ENCODE data around the gene TMEM25.
A peak's percentile ranks its signal among the peaks of the same experiment; 100 is the strongest.

TMEM25 gene

DNA sequence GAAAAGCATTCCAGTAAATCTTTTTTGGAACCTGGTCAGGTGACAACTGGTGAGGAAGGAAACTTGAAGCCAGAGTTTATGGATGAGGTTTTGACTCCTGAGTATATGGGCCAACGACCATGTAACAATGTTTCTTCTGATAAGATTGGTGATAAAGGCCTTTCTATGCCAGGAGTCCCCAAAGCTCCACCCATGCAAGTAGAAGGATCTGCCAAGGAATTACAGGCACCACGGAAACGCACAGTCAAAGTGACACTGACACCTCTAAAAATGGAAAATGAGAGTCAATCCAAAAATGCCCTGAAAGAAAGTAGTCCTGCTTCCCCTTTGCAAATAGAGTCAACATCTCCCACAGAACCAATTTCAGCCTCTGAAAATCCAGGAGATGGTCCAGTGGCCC is 27.8 kb upstream of the TMEM25 start:
- no peak overlapping the region for H3K4me3 ChIP-seq (replicated peaks; ENCODE audit: low read depth, low read length)
- no peak for DNase-seq (ENCODE audit: low read depth)
- TF ChIP-seq, protein P1, sequence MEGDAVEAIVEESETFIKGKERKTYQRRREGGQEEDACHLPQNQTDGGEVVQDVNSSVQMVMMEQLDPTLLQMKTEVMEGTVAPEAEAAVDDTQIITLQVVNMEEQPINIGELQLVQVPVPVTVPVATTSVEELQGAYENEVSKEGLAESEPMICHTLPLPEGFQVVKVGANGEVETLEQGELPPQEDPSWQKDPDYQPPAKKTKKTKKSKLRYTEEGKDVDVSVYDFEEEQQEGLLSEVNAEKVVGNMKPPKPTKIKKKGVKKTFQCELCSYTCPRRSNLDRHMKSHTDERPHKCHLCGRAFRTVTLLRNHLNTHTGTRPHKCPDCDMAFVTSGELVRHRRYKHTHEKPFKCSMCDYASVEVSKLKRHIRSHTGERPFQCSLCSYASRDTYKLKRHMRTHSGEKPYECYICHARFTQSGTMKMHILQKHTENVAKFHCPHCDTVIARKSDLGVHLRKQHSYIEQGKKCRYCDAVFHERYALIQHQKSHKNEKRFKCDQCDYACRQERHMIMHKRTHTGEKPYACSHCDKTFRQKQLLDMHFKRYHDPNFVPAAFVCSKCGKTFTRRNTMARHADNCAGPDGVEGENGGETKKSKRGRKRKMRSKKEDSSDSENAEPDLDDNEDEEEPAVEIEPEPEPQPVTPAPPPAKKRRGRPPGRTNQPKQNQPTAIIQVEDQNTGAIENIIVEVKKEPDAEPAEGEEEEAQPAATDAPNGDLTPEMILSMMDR (IDR thresholded peaks at IDR 0.05; ENCODE audit: low read length, missing control alignments), result no peak

GRCh38 chr11:118511601-118512000 is 19.4 kb upstream of the TMEM25 start:
- TF ChIP-seq, protein P1 (IDR thresholded peaks at IDR 0.05; ENCODE audit: low read length, missing control alignments), result no peak
- no peak for DNase-seq (ENCODE audit: low read depth)
- H3K4me3 ChIP-seq (replicated peaks; ENCODE audit: low read depth, low read length), result no peak overlapping the region

DNA sequence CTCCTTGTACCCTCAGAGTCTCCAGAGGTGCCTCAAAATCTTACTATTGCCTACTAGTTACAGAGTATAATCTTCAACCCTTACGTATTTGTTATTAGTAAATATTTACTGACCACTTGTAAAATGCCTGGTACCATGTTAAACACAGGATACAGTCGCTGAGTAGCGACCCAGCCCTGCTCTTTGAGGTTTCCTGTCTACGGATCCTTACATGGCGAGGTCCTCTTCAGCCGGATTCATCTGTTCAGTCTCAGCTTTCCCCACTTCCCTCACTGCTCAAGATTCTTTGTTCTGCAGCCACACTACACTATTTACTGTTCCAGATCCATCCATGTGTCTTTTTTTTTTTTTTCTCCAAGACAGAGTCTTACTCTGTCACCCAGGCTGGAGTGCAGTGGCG is 16.9 kb upstream of the TMEM25 start:
- H3K4me3 ChIP-seq (replicated peaks; ENCODE audit: low read depth, low read length), result no peak overlapping the region
- DNase-seq (ENCODE audit: low read depth), result no peak
- TF ChIP-seq, protein P1 (IDR thresholded peaks at IDR 0.05; ENCODE audit: low read length, missing control alignments), result no peak

DNA sequence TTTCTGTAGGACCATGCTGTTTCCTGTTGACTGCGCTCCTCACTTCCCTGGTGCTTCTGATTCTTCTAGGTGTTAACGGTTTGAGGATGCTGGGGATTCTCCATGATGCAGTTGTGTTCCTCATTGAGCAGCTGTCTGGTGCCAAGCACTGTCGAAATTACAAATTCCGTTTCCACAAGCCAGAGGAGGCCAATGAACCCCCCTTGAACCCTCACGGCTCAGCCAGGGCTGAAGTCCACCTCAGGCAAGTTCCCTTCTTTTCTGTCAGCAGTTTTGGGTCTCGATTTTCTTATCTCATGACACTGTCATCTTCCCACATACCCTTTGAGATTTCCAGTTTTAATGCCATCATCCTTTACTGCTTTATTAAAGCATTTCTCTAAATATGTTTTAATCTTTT is 11.4 kb upstream of the TMEM25 start:
- TF ChIP-seq, protein P1 (IDR thresholded peaks at IDR 0.05; ENCODE audit: low read length, missing control alignments), result no peak
- no peak overlapping the region for H3K4me3 ChIP-seq (replicated peaks; ENCODE audit: low read depth, low read length)
- DNase-seq (ENCODE audit: low read depth), result no peak

DNA sequence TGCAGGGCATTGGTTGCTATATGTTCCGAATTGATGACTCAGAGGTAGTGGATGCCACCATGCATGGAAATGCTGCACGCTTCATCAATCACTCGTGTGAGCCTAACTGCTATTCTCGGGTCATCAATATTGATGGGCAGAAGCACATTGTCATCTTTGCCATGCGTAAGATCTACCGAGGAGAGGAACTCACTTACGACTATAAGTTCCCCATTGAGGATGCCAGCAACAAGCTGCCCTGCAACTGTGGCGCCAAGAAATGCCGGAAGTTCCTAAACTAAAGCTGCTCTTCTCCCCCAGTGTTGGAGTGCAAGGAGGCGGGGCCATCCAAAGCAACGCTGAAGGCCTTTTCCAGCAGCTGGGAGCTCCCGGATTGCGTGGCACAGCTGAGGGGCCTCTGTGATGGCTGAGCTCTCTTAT is 9.1 kb upstream of the TMEM25 start:
- no peak overlapping the region for H3K4me3 ChIP-seq (replicated peaks; ENCODE audit: low read depth, low read length)
- TF ChIP-seq, protein P1 (IDR thresholded peaks at IDR 0.05; ENCODE audit: low read length, missing control alignments), result no peak
- DNase-seq (ENCODE audit: low read depth), result peak; percentile 4

- no peak overlapping the region for H3K4me3 ChIP-seq (replicated peaks; ENCODE audit: low read depth, low read length)
- peak; percentile 57 for DNase-seq (ENCODE audit: low read depth)
- TF ChIP-seq, protein P1 (IDR thresholded peaks at IDR 0.05; ENCODE audit: low read length, missing control alignments), result peak; percentile 64
Measured at GRCh38 chr11:118522571-118523072, 8.4 kb upstream of the TMEM25 start.

DNA sequence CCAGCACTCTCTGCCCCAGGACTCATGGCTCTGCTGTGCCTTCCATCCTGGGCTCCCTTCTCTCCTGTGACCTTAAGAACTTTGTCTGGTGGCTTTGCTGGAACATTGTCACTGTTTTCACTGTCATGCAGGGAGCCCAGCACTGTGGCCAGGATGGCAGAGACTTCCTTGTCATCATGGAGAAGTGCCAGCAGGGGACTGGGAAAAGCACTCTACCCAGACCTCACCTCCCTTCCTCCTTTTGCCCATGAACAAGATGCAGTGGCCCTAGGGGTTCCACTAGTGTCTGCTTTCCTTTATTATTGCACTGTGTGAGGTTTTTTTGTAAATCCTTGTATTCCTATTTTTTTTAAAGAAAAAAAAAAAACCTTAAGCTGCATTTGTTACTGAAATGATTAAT is 6.6 kb upstream of the TMEM25 start:
- no peak overlapping the region for H3K4me3 ChIP-seq (replicated peaks; ENCODE audit: low read depth, low read length)
- DNase-seq (ENCODE audit: low read depth), result no peak
- TF ChIP-seq, protein P1 (IDR thresholded peaks at IDR 0.05; ENCODE audit: low read length, missing control alignments), result no peak
